HG03097 (cell line): ENCODE results near the gene EFCAB13.
A peak's percentile ranks its signal among the peaks of the same experiment; 100 is the strongest.
"Not testable (repeated sequence)": the region's sequence is repeated elsewhere in the genome, so short reads cannot be mapped to it uniquely, and the experiment has no call there.

Source experiments
- ATAC-seq: cut with Tn5 transposase; IDR thresholded peaks from one replicate; pipeline ENCODE4 v1.9.1; 2021; ENCODE audit not compliant: unreplicated experiment, low FRiP score

EFCAB13 gene

DNA sequence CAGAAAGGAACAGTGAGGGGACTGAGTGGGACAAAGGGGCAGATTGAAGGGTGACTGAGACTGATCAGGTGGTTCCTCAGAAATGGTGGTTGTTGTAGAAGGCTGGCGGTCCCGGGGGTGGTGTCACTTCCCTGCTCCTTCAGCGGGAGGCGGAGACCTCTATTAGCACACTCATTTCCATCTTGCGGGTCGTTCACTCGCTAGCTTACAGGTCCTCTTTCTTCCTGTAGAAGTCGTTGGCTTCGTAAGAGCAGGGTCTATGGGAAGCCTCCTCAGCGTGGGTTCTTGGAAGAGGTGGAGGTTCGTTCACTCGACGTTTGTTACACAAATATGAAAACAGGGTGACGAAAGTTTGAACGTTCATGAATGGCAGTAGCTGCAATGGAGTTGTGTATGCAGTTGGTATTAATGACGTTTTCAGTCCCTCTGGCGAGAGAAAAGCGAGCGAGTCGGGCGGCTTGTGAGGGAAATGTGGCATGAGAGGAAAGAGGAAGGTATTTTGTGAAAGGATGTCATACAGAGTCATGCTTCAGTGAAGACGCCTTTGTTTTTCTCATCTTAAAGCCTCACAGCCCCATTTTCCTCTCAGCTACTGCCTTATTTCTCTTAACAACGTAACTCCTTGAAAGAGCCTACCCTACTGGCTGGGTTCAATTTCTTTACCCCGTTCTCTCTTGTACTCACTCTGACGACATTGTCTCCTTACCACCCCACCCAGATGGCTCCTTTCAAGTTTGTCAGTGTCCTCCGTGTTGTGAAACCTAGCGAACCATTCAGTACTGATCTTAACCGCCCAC, 667 bp downstream of the EFCAB13 start:
- peak; percentile 32 for ATAC-seq

DNA sequence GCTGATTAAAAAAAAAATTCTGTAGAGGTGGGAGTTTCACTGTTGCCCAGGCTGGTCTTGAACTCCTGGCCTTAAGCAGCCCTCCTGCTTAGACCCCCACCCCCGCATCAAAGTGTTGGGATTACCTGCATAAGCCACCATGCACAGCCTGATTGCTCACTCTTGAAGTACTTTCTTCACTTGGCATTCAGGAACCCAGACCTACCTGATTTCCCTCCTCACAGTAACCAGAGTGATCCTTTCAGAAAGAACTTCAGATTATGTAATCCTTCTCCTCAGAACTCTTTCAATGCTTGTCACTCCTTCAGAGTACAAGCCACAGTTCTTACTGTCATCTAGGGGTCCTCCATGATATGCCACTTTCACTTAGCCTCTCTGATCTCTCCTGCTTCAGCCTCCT, 1.4 kb downstream of the EFCAB13 start:
- no peak for ATAC-seq

DNA sequence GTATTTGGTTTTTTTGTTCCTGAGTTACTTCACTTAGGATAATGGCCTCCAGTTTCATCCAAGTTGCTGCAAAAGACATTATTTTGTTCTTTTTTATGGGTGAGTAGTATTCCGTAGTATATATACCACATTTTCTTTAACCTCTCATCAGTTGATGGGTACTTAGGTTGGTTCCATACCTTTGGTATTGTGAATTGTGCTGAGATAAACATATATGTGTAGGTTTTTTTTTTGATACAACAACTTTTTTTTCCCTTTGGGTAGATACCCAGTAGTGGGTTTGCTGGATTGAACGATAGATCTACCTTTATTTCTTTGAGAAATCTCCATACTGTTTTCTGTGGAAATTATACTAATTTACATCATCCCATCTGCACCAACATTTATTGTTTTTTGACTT, 6.8 kb downstream of the EFCAB13 start:
- ATAC-seq = no peak

DNA sequence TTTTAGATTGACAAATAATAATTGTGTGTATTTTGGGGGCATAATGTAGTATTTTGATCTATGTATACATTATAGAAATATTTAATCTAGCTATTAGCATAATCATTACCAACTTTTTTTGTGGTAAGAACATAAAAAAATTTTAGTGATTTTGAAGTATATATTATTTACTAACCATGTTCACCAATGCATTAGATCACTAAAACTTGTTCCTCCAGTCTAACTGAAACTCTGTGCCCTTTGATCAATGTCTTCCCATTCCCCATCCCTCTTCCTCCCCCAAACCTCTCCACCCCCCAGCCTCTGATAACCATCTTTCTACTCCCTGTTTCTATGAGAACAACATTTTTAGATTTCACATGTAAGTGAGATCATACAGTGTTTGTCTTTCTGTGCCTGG, 8.5 kb downstream of the EFCAB13 start:
- no peak for ATAC-seq

DNA sequence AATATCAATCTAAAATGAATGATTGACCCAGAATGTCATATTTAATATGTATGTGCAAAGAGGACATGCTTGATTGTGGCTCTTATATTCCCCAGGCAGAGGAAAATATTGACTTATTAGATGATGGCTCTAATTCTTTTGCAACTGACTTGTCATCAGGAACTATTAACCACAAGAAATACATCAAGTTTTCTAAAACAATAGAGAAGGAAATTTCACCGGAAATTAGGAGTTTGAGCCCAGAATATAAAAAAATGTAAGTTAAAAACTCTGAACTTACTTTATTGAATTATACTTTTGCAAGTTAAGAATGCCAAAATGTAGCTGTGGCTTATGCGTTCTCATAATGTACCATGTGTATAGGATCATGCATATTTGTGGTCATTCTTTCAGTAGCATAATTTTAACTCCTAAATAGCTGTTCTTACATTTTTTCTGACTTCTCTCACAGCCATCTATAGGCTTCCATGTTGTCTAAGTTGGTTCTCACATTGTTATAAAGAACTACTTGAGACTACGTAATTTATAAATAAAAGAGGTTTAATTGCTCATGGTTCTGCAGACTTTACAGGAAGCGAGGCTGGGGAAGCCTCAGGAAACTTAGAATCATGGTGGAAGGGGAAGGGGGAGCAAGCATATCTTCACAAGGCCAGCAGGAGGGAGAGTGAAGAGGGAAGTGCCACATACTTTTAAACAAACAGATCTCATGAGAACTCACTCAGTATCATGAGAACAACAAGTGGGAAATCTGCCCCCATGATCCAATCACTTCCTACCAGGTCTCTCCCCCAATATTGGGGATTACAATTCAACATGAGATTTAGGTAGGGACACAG, 11.6 kb downstream of the EFCAB13 start:
- ATAC-seq = no peak

DNA sequence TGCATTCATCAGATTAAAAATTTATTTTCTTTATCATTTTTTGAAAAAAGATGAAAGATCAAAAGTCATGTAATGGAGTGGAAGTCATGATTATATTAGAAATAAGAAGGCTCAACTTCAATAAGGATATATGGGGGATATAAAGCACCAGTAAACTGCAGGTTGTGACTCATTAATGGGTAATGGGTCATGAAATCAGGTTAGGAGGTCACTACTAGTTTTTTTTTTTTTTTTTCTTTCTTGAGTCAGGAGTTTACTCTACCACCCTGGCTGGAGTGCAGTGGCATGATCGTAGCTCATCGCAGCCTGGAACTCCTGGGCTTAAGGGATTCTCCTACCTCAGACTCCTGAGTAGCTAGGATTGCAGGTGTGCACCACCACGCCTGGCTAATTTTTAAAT, 14.3 kb downstream of the EFCAB13 start:
- ATAC-seq = no peak

DNA sequence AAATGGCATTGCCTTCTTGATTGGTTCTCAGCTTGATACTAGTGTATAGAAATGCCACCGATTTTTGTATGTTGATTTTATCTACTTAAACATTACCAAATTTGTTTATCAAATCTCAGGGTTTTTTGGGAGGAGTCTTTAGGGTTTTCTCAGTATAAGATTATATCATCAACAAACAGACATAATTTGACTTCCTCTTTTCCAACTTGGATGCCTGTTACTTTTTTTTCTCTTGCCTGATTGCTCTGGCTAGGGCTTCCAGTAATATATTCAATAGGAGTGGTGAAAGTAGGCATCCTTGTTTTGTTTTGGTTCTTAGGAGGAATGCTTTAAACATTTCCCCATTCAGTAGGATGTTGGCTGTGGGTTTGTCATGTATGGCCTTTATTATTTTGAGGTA, 29.1 kb downstream of the EFCAB13 start:
- ATAC-seq = no peak

DNA sequence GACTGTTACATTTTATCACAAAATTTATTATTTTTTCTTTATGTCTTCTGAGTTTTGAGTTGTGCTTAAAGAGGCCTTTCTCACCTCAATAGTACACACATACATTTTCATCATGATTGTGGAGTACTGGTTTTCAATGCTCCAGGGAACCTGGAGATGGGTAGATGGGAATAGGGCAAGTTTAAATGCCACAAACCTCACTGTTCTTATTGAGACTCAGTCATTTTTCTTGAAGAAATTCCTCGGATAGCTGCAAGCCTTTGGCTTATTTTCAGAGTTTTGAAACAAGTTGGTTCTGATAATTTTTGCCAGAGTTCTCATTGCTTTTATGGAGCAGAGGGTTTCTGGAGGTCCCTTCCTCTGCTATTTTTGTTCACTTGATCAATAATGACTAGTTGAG, 34.9 kb downstream of the EFCAB13 start:
- no peak for ATAC-seq

DNA sequence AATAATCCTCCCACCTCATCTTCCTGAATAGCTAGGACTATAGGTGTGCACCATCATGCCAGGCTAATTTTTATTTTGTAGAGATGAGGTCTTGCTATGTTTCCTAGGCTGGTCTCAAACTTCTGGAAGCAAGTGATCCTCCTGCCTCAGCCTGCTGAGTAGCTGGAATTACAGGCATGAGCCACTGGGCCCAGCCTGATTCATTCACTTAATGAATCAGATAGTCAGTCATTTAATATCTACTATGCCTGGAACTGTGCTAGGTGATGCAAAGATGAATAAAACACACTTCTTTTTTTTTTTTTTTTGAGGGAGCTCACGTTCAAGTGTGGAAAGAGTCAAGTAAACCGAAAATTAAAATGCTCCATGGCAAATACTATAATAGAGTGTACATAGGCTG, 39.4 kb downstream of the EFCAB13 start:
- ATAC-seq = no peak

DNA sequence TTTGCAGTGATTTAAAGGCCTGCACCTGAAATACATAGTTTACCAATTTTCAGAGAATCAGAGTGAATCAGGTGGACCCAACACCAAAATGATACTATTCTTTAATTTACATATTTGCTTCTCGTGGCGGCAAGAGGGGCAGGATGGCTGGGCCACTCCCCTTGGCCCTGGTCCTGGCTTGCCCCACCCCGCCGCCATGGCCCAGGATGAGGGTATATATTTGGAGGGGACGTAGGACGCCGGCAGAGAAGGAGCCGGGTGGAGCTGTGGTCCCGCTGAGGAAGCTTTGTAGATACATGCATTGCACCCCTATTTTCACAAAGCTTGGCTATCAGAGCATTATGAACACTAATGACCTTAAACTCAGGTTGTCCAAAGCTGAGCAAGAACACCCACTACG, 43.5 kb downstream of the EFCAB13 start:
- ATAC-seq = no peak

DNA sequence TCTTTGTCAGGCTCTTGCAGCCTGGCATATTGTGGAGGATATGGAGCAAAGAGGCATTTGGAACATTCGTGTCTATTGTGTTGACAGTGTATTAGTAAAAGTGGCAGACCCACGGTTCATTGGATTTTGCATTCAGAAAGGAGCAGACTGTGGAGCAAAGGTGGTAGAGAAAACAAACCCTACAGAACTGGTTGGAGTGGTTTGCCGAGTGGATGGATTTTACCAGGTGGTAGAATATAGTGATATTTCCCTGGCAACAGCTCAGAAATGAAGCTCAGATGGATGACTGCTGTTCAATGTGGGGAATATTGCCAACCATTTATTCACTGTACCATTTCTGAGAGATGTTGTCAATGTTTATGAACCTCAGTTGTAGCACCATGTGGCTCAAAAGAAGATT, 44.5 kb downstream of the EFCAB13 start:
- no peak for ATAC-seq

DNA sequence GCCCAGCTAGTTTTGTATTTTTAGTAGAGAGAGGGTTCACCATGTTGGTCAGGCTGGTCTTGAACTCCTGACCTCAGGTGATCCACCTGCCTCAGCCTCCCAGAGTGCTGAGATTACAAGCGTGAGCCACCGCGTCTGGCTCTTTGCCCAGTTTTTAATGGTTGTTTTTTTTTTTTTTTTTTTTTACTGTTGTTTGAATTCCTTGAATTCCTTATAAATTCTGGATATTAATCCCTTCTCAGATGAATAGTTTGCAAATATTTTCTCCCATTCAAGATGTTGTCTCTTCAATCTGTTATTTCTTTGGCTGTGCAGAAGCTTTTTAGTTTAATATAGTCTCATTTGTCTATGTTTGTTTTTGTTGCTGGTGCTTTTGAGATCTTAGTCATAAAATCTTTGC, 47.1 kb downstream of the EFCAB13 start:
- ATAC-seq = not testable (repeated sequence)

DNA sequence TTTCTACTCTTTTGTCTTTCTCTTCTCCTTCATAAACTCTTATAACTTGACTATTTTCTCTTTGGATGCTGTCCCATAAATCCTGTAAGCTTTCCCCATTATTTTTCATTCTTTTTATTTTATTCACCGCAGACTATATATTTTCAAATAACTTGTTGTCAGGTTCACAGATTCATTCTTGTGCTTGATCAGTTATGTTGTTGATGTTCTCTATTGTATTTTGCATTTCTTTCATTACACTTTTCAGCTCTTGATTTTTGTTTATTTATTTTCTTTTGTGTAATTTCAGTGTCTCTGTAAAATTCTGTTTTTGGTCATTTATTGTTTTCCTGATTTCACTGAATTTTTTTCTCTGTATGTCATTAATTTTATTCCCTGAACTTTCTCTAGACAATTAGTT, 49.2 kb downstream of the EFCAB13 start:
- no peak for ATAC-seq

DNA sequence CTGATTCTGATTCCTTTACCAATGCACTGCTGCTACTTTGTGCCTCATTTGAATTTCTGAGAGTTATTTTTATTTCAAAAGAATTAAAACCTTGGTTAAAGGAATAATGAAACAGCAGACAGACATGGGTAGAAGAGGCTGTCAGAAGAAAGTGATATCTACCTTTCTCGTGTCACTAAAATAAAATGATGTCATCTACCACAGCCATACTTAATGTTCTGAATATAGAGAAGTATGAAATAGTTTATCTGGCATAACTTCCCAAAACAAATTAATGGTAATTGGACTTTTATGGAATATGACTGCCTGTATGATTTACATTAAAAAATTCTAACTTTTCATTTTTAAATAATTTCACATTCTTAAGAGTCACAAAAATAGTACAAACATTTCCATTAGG, 52.5 kb downstream of the EFCAB13 start:
- no peak for ATAC-seq

DNA sequence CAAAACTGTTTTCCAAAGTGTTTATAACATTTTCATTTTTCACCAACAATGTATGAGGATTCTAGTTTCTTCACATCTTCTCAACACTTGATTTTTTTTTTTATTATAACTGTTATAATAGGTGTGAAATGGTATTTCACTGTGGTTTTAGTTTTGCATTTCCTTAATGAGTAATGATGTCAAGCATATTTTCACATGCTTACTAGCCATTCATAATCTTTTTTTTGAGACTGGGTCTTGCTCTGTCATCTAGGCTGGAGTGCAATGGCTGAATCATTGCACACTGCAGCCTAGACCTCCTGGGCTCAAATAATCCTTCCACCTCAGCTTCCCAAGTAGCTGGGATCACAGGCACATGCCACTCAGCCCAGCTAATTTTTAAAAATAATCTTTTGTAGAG, 65.1 kb downstream of the EFCAB13 start:
- ATAC-seq = no peak

DNA sequence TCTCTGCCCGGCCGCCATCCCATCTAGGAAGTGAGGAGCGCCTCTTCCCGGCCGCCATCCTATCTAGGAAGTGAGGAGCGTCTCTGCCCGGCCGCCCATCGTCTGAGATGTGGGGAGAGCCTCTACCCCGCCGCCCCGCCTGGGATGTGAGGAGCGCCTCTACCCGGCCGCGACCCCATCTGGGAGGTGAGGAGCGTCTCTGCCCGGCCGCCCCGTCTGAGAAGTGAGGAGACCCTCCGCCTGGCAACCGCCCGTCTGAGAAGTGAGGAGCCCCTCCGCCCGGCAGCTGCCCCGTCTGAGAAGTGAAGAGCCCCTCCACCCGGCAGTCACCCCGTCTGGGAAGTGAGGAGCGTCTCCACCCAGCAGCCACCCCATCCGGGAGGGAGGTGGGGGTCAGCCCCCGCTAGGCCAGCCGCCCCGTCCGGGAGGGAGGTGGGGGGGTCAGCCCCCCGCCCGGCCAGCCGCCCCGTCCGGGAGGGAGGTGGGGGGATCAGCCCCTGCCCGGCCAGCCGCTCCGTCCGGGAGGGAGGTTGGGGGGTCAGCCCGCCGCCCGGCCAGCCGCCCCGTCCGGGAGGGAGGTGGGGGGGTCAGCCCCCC, 73.9 kb downstream of the EFCAB13 start:
- ATAC-seq = not testable (repeated sequence)

DNA sequence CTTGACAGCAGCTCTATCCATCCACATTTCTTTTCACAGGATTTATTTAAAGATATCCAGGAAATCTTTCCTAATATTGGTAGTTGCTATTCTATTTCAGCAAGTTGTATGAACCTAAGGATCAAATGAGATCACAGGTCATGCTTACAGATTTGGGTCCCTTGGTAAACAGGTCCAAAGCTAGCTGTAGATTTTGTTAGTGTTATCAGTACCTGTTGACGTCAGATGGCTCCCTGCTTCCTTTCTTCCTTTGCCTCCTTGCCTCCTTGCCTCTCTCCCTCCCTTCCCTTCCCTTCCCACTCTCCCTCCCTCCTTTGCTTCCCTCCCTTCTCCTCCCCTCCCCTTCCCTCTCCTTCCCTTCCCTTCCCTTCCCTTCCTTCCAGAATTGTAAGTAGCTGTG, 76.6 kb downstream of the EFCAB13 start:
- no peak for ATAC-seq

DNA sequence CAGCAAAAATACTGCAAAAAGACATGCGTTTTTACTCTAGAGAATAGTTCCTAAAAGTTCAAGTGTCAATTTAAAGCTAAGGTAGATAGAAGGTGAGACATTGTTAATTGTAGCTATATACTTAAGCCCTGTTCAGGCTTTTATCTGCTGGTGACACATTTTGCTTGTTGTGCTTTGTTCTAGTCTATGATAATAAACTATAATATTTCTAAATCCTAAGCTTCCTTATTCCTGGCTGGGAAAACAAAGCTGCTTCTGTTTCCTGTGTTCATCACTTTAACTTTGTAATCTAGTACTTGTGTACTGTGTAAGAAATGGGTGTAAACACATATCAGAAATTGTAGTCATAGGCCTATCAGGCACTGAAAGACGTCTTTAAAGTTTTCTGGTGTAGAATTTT, 77.3 kb downstream of the EFCAB13 start:
- no peak for ATAC-seq

DNA sequence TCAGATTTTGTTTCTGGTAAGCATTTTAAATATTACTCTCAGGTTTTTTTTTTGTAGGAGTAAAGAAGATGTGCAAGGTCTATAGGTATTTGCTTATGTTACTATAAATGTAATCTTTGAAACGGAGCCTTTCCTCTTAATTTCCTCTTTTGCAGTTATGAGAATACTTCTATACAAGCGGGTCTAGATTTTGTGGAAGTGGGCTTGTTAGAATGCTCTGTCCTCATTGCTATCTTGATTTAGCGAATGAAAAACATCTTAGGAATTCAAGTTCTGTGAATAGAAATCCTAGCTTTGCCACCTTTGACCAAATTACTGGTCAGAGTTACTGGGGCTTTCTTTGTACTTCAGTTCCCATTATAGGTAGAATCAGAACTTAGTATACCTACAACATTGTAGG, 80.3 kb downstream of the EFCAB13 start:
- no peak for ATAC-seq

DNA sequence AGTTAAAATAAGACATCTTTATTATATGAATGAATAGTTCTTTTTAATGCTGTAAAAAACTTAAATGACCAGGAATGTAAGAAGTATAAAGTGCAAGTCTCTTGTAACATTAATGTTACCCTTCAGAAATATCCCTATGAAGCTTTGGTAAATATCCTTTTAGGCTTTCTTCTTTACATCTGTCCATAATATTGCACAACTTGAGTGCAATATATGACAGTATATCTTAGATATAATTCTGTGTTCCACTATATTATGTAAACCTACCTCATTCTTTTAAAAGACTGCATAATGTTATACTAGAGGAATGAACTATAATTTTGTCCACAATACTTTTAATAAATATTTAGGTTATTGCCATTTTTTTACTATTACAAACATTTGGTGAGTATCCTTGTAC, 81.1 kb downstream of the EFCAB13 start:
- ATAC-seq = no peak

DNA sequence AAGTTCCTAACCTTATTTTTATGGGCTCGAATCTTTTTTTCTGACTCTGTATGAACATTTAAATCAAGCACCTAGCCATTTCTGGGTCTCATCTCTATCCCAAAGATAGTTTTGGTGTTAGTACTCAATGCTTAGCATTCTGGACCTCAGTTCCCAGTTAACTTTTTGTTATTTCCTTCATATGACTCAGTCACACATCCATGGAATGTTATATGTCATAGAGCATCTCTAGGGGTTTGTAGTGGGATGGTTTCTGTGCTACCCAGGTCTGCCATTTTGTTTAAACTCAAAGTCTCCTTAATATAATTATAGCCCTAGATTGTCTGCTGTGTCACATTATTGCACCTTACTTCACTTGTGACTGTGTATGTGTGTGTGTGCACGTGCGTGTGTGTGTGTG, 90.1 kb downstream of the EFCAB13 start:
- ATAC-seq = no peak

DNA sequence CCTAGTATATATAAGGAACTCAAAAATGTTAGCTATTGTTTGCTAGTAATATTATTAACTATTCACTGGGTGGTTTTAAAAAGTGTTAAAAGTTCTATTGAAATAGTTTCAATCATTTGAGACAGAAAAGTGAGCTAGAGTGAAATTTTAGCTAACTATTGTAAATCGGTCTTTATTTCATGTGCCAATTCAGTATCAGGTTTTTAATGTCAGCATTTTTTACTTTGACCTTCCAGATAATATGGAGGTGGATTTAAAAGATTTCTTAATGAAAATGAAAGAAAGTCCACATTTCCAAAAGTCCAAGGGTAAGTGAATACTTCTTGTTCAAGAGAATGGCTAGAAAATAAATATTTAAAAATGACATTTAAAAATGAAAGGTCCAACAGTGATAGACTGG, 90.9 kb downstream of the EFCAB13 start:
- ATAC-seq = no peak
